GM18511 (cell line): ENCODE data around the gene SUPT6H.
A peak's percentile ranks its signal among the peaks of the same experiment; 100 is the strongest.

Experiments
- ATAC-seq: cut with Tn5 transposase; IDR thresholded peaks from one replicate; pipeline ENCODE4 v1.9.1; 2021; ENCODE audit warnings: mild to moderate bottlenecking, moderate library complexity; ENCODE audit not compliant: unreplicated experiment

The SUPT6H gene

DNA sequence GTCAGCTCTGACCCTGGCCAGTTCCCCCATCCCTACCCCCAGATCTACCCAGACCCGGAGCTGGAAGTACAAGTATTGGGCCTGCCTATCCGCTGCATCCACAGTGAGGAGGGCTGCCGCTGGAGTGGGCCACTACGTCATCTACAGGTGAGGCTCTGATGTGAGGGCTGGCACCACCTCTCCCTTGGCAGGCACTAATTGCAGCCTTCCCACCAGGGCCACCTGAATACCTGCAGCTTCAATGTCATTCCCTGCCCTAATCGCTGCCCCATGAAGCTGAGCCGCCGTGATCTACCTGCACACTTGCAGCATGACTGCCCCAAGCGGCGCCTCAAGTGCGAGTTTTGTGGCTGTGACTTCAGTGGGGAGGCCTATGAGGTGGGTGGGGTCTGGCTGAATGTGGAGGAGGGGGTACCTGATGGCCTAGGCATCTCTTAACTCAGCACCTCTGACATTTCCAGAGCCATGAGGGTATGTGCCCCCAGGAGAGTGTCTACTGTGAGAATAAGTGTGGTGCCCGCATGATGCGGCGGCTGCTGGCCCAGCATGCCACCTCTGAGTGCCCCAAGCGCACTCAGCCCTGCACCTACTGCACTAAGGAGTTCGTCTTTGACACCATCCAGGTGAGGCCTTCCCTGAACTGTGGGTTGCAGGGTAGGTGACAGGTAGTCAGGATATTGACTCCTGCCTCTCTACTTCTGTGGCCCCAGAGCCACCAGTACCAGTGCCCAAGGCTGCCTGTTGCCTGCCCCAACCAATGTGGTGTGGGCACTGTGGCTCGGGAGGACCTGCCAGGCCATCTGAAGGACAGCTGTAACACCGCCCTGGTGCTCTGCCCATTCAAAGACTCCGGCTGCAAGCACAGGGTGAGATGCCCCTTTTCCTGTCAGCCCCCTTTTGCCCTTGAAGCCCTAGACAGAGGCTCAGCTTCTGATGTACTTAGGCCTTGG lies 86.1 kb downstream of the SUPT6H start:
- no peak for ATAC-seq

- ATAC-seq, result no peak
These were observed 87.0 kb downstream of the SUPT6H start for GRCh38 chr17:28748852-28749515.

- no peak for ATAC-seq
These were observed 87.6 kb downstream of the SUPT6H start for GRCh38 chr17:28749516-28750177.

DNA sequence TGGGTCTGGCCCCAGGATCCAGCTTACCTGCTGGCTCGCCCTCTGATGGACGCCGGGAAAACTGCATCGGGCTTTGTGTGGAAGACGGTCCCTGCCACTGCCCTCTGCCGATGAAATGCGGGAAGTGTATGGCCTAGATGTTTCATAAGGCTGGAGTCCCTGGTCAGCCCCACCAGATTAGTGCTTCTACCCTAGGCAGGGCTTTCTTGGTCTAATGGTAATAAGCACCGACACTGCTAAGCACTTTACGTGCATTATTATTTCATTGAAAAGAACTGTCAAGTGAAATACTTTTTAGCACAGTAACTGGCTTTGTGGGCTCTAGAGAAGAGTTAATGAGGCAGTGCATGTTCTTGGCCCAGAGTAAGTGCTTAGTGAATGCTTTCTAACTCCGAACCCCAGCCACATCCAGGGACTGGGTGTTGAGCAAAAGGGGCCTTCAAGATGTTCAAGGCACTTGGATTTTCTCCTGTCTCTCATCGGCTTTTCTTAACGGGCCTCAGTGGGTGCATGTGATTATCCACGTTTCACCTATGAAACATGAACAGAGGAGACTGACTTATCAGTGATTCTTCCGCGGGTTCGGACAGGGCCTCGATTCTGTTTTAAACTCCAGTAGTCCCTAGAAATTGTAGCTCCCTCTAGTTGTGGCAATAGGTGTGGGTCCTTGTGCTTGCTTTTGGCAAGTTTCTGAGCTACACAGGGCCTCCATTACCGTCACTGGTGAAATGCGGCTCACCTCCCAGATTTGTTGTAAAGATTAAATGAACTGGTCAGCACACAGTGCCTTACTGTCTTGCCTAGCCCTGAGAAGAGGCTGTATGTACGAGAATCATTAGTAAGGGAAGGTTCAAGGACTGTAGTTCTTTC lies 88.4 kb downstream of the SUPT6H start:
- ATAC-seq, result peak; percentile 79

- no peak for ATAC-seq
These were observed 89.8 kb downstream of the SUPT6H start for GRCh38 chr17:28751600-28752366.
